H1 (cell line): ENCODE data around the gene CSRNP3. TPM values are rescaled to one million over a fixed set of nuclear protein-coding genes. Genes with fewer than 3 reads are reported as not detected.

Experiments used
- CTCF ChIA-PET: fragments of 300-600 bp; sonication (Branson Sonifier 250); formaldehyde crosslinking; loops from one replicate; lab custom pipeline; 2021; ENCODE audit not compliant: partially characterized antibody; lab: Charles Lee
- POLR2A ChIA-PET: fragments of 300-600 bp; sonication (Branson Sonifier 250); formaldehyde crosslinking; loops from one replicate; lab custom pipeline; 2021; ENCODE audit warnings: inconsistent platforms; ENCODE audit not compliant: partially characterized antibody; lab: Charles Lee
- DNase-seq, 2 experiments: peaks; one replicate each; pipeline versions ENCODE4 v3.0.0 to v3.0.0-alpha.2; 2010 to 2022; ENCODE audit warnings: low spot score in 2 of 2, low read depth in 1 of 2, mixed read lengths in 1 of 2
- FAIRE-seq: peaks from 2 replicates; lab custom pipeline; 2011; peaks lifted over from hg19 to GRCh38; lab: Jason Lieb, UNC
- H2AFZ ChIP-seq: 2 replicates; pipeline ENCODE4 v1.8.1; 2012; ENCODE audit warnings: low read length, inconsistent platforms
- H2AK5ac ChIP-seq: 2 replicates; pipeline ENCODE4 v1.6.1; 2013; ENCODE audit warnings: low read depth, low read length
- H2BK120ac ChIP-seq: replicated peaks from 2 replicates; pipeline ENCODE3; 2013; ENCODE audit warnings: low read depth, low read length, inconsistent platforms
- H2BK12ac ChIP-seq: 2 replicates; pipeline ENCODE4 v1.6.1; 2013; ENCODE audit warnings: low read depth, low read length
- H2BK15ac ChIP-seq: 2 replicates; pipeline ENCODE4 v1.6.1; 2013; ENCODE audit warnings: low read length
- H2BK20ac ChIP-seq: 2 replicates; pipeline ENCODE4 v1.6.1; 2013; ENCODE audit warnings: low read length
- H2BK5ac ChIP-seq: 2 replicates; pipeline ENCODE4 v1.6.1; 2013; ENCODE audit warnings: low read depth, low read length
- H3K14ac ChIP-seq: 2 replicates; pipeline ENCODE4 v1.6.1; 2013; ENCODE audit warnings: inconsistent platforms; ENCODE audit not compliant: insufficient read length
- H3K18ac ChIP-seq: 2 replicates; pipeline ENCODE4 v1.6.1; 2013; ENCODE audit warnings: low read length; ENCODE audit errors: extremely low read depth
- H3K23ac ChIP-seq: 2 replicates; pipeline ENCODE4 v1.6.1; 2013; ENCODE audit warnings: inconsistent platforms; ENCODE audit not compliant: insufficient read length
- H3K23me2 ChIP-seq: 2 replicates; pipeline ENCODE4 v1.6.1; 2013; ENCODE audit warnings: low read depth, low read length
- H3K27ac ChIP-seq: 2 replicates; pipeline ENCODE4 v1.6.1; 2011; ENCODE audit warnings: low read depth, low read length, inconsistent platforms
- H3K27me3 ChIP-seq, 4 experiments: replicated peaks in 1 of 4; 1 replicate in 1 of 4; 2 replicates in 3 of 4; pipeline versions ENCODE4 v1.6.1 to v1.8.1; 2011 to 2013; ENCODE audit warnings: low read length in 3 of 4, mild to moderate bottlenecking in 3 of 4, inconsistent platforms in 2 of 4, mixed read lengths in 2 of 4, moderate library complexity in 1 of 4; ENCODE audit not compliant: control insufficient read depth in 3 of 4, insufficient read depth in 3 of 4; ENCODE audit errors: extremely low read depth in 1 of 4
- H3K36me3 ChIP-seq, 4 experiments: 2 replicates each; pipeline versions ENCODE4 v1.6.1 to v1.8.1; 2011 to 2013; ENCODE audit warnings: mild to moderate bottlenecking in 4 of 4, low read length in 3 of 4, moderate library complexity in 2 of 4, control low read depth in 1 of 4, inconsistent platforms in 1 of 4; ENCODE audit not compliant: insufficient read depth in 4 of 4, control insufficient read depth in 2 of 4
- H3K4ac ChIP-seq: replicated peaks from 2 replicates; pipeline ENCODE3; 2013; ENCODE audit warnings: low read length, low read depth, mixed read lengths, inconsistent platforms; ENCODE audit not compliant: insufficient read length
- H3K4me1 ChIP-seq, 4 experiments: replicated peaks in 1 of 4; 1 replicate in 1 of 4; 2 replicates in 3 of 4; pipeline versions ENCODE4 v1.6.1 to v1.8.1; 2011 to 2013; ENCODE audit warnings: low read length in 3 of 4, inconsistent platforms in 2 of 4, mixed read lengths in 1 of 4; ENCODE audit not compliant: insufficient read depth in 4 of 4, control insufficient read depth in 3 of 4
- H3K4me2 ChIP-seq, 2 experiments: 2 replicates each; pipeline versions ENCODE4 v1.6.1 to v1.8.1; 2011 to 2013; ENCODE audit warnings: low read depth in 2 of 2, low read length in 2 of 2, control low read depth in 1 of 2, inconsistent platforms in 1 of 2, mild to moderate bottlenecking in 1 of 2; ENCODE audit not compliant: insufficient read depth in 1 of 2
- H3K4me3 ChIP-seq, 4 experiments: fragments of 200-600, 300-600 bp in 1 of 4; sonication (generic), shearing (Covaris generic), sonication (Bioruptor Twin) in 1 of 4; 2 replicates each; pipeline versions ENCODE4 v1.5.1 to v1.8.1; 2011 to 2016; ENCODE audit warnings: low read length in 4 of 4, low read depth in 3 of 4, control low read depth in 2 of 4, inconsistent platforms in 2 of 4, mild to moderate bottlenecking in 2 of 4, mixed read lengths in 1 of 4, moderate library complexity in 1 of 4; ENCODE audit not compliant: insufficient read depth in 2 of 4; ENCODE audit errors: extremely low read depth in 1 of 4
- H3K56ac ChIP-seq: replicated peaks from 2 replicates; pipeline ENCODE3; 2013; ENCODE audit warnings: low read depth, mild to moderate bottlenecking, mixed read lengths, low read length, inconsistent platforms; ENCODE audit not compliant: insufficient read length
- H3K79me1 ChIP-seq: 2 replicates; pipeline ENCODE4 v1.6.1; 2013; ENCODE audit warnings: low read depth, low read length, control low read depth
- H3K79me2 ChIP-seq, 2 experiments: 2 replicates each; pipeline versions ENCODE4 v1.6.1 to v1.8.1; 2012 to 2013; ENCODE audit warnings: low read length in 2 of 2, mild to moderate bottlenecking in 2 of 2, inconsistent platforms in 1 of 2; ENCODE audit not compliant: insufficient read depth in 2 of 2, control insufficient read depth in 1 of 2
- H3K9ac ChIP-seq, 4 experiments: replicated peaks in 1 of 4; 1 replicate in 1 of 4; 2 replicates in 3 of 4; pipeline versions ENCODE4 v1.6.1 to v1.8.1; 2011 to 2013; ENCODE audit warnings: low read depth in 3 of 4, low read length in 3 of 4, control low read depth in 2 of 4, mild to moderate bottlenecking in 2 of 4, moderate library complexity in 2 of 4, inconsistent platforms in 1 of 4; ENCODE audit errors: extremely low read depth in 1 of 4
- H3K9me3 ChIP-seq, 2 experiments: 2 replicates each; pipeline versions ENCODE4 v1.6.1 to v1.8.1; 2012 to 2013; ENCODE audit warnings: mild to moderate bottlenecking in 2 of 2, moderate library complexity in 2 of 2, control low read depth in 1 of 2, inconsistent platforms in 1 of 2, low read depth in 1 of 2, low read length in 1 of 2, mixed read lengths in 1 of 2; ENCODE audit not compliant: insufficient read depth in 2 of 2
- H4K20me1 ChIP-seq, 2 experiments: replicated peaks in 1 of 2; 2 replicates each; pipeline versions ENCODE3 to v1.8.1; 2011 to 2013; ENCODE audit warnings: inconsistent platforms in 2 of 2, low read length in 2 of 2, mild to moderate bottlenecking in 1 of 2; ENCODE audit not compliant: insufficient read depth in 2 of 2, control insufficient read depth in 1 of 2
- H4K5ac ChIP-seq: 2 replicates; pipeline ENCODE4 v1.6.1; 2013; ENCODE audit warnings: low read length, low read depth, mixed read lengths, inconsistent platforms; ENCODE audit not compliant: insufficient read length
- H4K8ac ChIP-seq: 2 replicates; pipeline ENCODE4 v1.8.0; 2013; ENCODE audit warnings: mild to moderate bottlenecking, moderate library complexity, low read length, inconsistent platforms; ENCODE audit not compliant: insufficient read depth; ENCODE audit errors: extremely low read depth
- H4K91ac ChIP-seq: replicated peaks from 2 replicates; pipeline ENCODE3; 2013; ENCODE audit warnings: low read length, mixed read lengths, inconsistent platforms; ENCODE audit not compliant: insufficient read length
- BACH1 ChIP-seq: IDR thresholded peaks from 2 replicates; pipeline ENCODE4 v1.6.1; 2012; ENCODE audit warnings: low read length, improper control_type of control experiment
- EZH2 ChIP-seq: fragments of 200-600 bp; sonication (generic); IDR thresholded peaks from 2 replicates; pipeline ENCODE4 v1.7.1; 2012; ENCODE audit warnings: low read depth, mild to moderate bottlenecking, moderate library complexity, low read length, inconsistent platforms; ENCODE audit not compliant: severe bottlenecking
- GABPA ChIP-seq: IDR thresholded peaks from 2 replicates; pipeline ENCODE4 v1.6.1; 2011; ENCODE audit warnings: mild to moderate bottlenecking, low read length, moderate library complexity, borderline replicate concordance; ENCODE audit not compliant: insufficient read depth
- JUN ChIP-seq: IDR thresholded peaks from 2 replicates; pipeline ENCODE4 v1.6.1; 2011; ENCODE audit warnings: low read depth, mild to moderate bottlenecking, improper control_type of control experiment, low read length
- JUND ChIP-seq: IDR thresholded peaks from 2 replicates; pipeline ENCODE4 v1.6.1; 2011; ENCODE audit warnings: mild to moderate bottlenecking, improper control_type of control experiment, low read length
- KDM4A ChIP-seq: IDR thresholded peaks from one replicate; pipeline ENCODE4 v1.7.1; 2012; ENCODE audit warnings: low read depth, mild to moderate bottlenecking, moderate library complexity, low read length, inconsistent platforms; ENCODE audit not compliant: severe bottlenecking
- NANOG ChIP-seq: IDR thresholded peaks from 2 replicates; pipeline ENCODE4 v1.6.1; 2011; ENCODE audit warnings: low read length, low read depth, mild to moderate bottlenecking, inconsistent platforms; ENCODE audit not compliant: insufficient read depth, poor library complexity, severe bottlenecking
- NRF1 ChIP-seq: IDR thresholded peaks from 2 replicates; pipeline ENCODE4 v1.6.1; 2011; ENCODE audit warnings: mild to moderate bottlenecking, low read depth, low read length, improper control_type of control experiment
- RXRA ChIP-seq: IDR thresholded peaks from 2 replicates; pipeline ENCODE4 v1.6.1; 2011; ENCODE audit warnings: low read depth, mild to moderate bottlenecking, low read length, moderate library complexity; ENCODE audit not compliant: insufficient read depth
- SP4 ChIP-seq: IDR thresholded peaks from 2 replicates; pipeline ENCODE4 v1.6.1; 2012; ENCODE audit warnings: low read length, inconsistent platforms
- TAF1 ChIP-seq: IDR thresholded peaks from 2 replicates; pipeline ENCODE4 v1.6.1; 2011; ENCODE audit warnings: mild to moderate bottlenecking, low read depth, low read length
- WGBS, 2 experiments: shearing (Covaris generic) in 1 of 2; methylation state at CpG; one replicate each; pipeline versions ENCODE4 v1.1.6 to v1.1.7; 2013 to 2015; ENCODE audit warnings: low lambda C conversion rate in 2 of 2, mixed read lengths in 2 of 2, inconsistent platforms in 1 of 2, low coverage in 1 of 2, missing lambda C conversion rate in 1 of 2; ENCODE audit not compliant: insufficient replicate concordance in 2 of 2, insufficient coverage in 1 of 2, insufficient read length in 1 of 2; ENCODE audit errors: extremely low coverage in 1 of 2, missing lambda C conversion rate in 1 of 2; 5-methylcytosine and 5-hydroxymethylcytosine counted together
- polyA plus RNA-seq, 7 experiments: library from polyadenylated mRNA; depleted of rRNA in 3 of 7; stranded (reverse) in 5 of 7; unstranded in 2 of 7; fragments of >200 nt in 5 of 7; fragments of 200-250 nt in 2 of 7; gene quantifications; 1 replicate in 5 of 7; 2 replicates in 1 of 7; 4 replicates in 1 of 7; pipeline versions ENCODE4 v1.2.1 to v1.2.3, GENCODE V29; 2011 to 2013; ENCODE audit warnings: missing spikeins in 2 of 7, mixed read lengths in 2 of 7
- total RNA-seq: library from RNA; stranded (reverse); fragmentation: NEBNext Ultra II Directional; extraction: Animal tissue kit (Norgen Biotek cat#: 25700); gene quantifications from 2 replicates; pipeline ENCODE4 v1.2.1, GENCODE V29; 2021
- TF ChIP-seq, protein P1 (sequence below), 3 experiments: IDR thresholded peaks; 1 replicate in 2 of 3; 2 replicates in 1 of 3; pipeline versions ENCODE4 v1.5.1 to v1.6.1; 2011; ENCODE audit warnings: low read length in 3 of 3, mild to moderate bottlenecking in 3 of 3, inconsistent platforms in 2 of 3, low read depth in 1 of 3, moderate library complexity in 1 of 3; ENCODE audit not compliant: insufficient read depth in 1 of 3; ENCODE audit errors: control extremely low read depth in 1 of 3

CSRNP3 gene
- total and polyA plus RNA-seq, 2 of the 8 experiments (the other 6 are each of a cell fraction or from before 2014, with no cell fraction given) = 1.3 to 6.5 TPM

DNA sequence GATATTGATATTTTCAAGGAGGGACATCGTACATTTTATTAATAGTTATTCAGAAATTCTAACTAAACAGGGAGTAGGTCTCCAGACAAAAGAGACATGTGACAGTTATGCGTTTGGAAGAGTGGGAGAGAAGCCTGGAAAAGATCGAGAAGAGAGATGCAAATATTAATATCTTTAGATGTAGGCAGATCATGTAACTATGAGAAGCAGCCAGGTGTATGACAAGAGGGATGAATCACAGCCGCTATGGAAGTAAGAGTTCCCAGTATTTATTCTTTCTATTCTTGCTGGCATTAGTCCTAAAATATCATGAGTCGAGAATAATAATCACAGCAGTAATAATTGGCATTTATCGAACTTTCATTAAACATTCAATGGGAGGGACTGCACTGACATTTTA lies 140.2 kb downstream of the CSRNP3 start:
- Histone ChIP-seq H2BK20ac (no peak overlapping the region), H2AK5ac (no peak overlapping the region), H3K4me1 (no peaks in the 10 kb centered on the region), H2BK15ac (no peak overlapping the region), H3K56ac (no peak overlapping the region), H3K14ac (no peak overlapping the region), H4K5ac (no peak overlapping the region), H4K8ac (no peak overlapping the region), H4K20me1 (no peaks in the 10 kb centered on the region), H2AFZ (no peak overlapping the region), H4K91ac (no peak overlapping the region), H3K9ac (no peak overlapping the region), H2BK120ac (no peak overlapping the region), H3K27me3 (no peaks in the 10 kb centered on the region), H3K79me2 (no peaks in the 10 kb centered on the region), H3K4me2 (no peak overlapping the region), H3K23me2 (no peaks in the 10 kb centered on the region), H2BK5ac (no peak overlapping the region), H3K36me3 (no peaks in the 10 kb centered on the region), H3K18ac (no peak overlapping the region), H3K4ac (no peak overlapping the region), H3K27ac (no peak overlapping the region), H3K4me3 (no peak overlapping the region), H3K79me1 (no peaks in the 10 kb centered on the region), H3K9me3 (no peaks in the 10 kb centered on the region), H2BK12ac (no peak overlapping the region), H3K23ac (no peak overlapping the region)
- FAIRE-seq (no peak), DNase-seq (no peak)
- CTCF ChIA-PET = interaction anchor here (0.6 kb wide), 1 partner anchor 140 kb away, joined by 3 read pairs; no protein-coding TSS in a partner anchor
- POLR2A ChIA-PET = no interaction called here
- 93% methylated on average over 6 of the region's 6 CpGs; no CpG with 5 or more reads in 1 of the 2 experiments for WGBS, 2 experiments
- TF ChIP-seq RXRA = no peak
- no peak for TF ChIP-seq GABPA
- no peak for TF ChIP-seq SP4
- TF ChIP-seq JUN = no peak
- TF ChIP-seq, protein P1, sequence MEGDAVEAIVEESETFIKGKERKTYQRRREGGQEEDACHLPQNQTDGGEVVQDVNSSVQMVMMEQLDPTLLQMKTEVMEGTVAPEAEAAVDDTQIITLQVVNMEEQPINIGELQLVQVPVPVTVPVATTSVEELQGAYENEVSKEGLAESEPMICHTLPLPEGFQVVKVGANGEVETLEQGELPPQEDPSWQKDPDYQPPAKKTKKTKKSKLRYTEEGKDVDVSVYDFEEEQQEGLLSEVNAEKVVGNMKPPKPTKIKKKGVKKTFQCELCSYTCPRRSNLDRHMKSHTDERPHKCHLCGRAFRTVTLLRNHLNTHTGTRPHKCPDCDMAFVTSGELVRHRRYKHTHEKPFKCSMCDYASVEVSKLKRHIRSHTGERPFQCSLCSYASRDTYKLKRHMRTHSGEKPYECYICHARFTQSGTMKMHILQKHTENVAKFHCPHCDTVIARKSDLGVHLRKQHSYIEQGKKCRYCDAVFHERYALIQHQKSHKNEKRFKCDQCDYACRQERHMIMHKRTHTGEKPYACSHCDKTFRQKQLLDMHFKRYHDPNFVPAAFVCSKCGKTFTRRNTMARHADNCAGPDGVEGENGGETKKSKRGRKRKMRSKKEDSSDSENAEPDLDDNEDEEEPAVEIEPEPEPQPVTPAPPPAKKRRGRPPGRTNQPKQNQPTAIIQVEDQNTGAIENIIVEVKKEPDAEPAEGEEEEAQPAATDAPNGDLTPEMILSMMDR (IDR thresholded peaks at IDR 0.05; ENCODE audit: control extremely low read depth in 1 of 3, insufficient read depth in 1 of 3, low read depth in 1 of 3, low read length in 3 of 3) = no peak
- TF ChIP-seq BACH1 = no peak
- TF ChIP-seq KDM4A = no peak
- TF ChIP-seq EZH2 = no peak
- TF ChIP-seq NANOG = no peak
- TF ChIP-seq TAF1 = no peak
- TF ChIP-seq JUND = no peak
- no peak for TF ChIP-seq NRF1
